ENCODE measurements around the gene PEA15. TPM values are rescaled to one million over a fixed set of nuclear protein-coding genes. Genes with fewer than 3 reads are reported as not detected.
A peak's percentile ranks its signal among the peaks of the same experiment; 100 is the strongest.

Gene PEA15
- total and polyA plus RNA-seq, 4 donors = 76.0 to 261 (median 136) TPM

- no peak overlapping the region for H3K4me3 ChIP-seq
- no peak for TF ChIP-seq CTCF (IDR thresholded peaks at IDR 0.05; ENCODE audit: control extremely low read depth, extremely low read depth)
- no peaks in the 10 kb centered on the region for H3K27me3 ChIP-seq (ENCODE audit: control insufficient read depth in 3 of 3, insufficient read depth in 3 of 3, low read length in 2 of 3)
- DNase-seq = no peak
- H3K36me3 ChIP-seq (ENCODE audit: control insufficient read depth in 4 of 4, insufficient read depth in 4 of 4, low read length in 4 of 4) = peaks cover 18 to 39% (median 33%) of the 10 kb centered on the region in 4 donors
- no peaks in the 10 kb centered on the region for H3K9me3 ChIP-seq (ENCODE audit: control insufficient read depth in 4 of 4, insufficient read depth in 3 of 4, low read length in 3 of 4)
- H3K27ac ChIP-seq (ENCODE audit: low read depth in 1 of 2, low read length in 1 of 2) = no peak overlapping the region
- ATAC-seq (ENCODE audit: insufficient read depth, low FRiP score) = no peak
- H3K4me1 ChIP-seq (ENCODE audit: control insufficient read depth in 5 of 5, insufficient read depth in 5 of 5, low read length in 5 of 5) = peaks cover 0 to 7% (median 0%) of the 10 kb centered on the region in 5 donors
- 93 to 94% methylated on average over 5 of the region's 5 CpGs for WGBS, 2 donors
- H3K9ac ChIP-seq (ENCODE audit: insufficient read depth in 1 of 2, low read length in 2 of 2) = no peak overlapping the region
These were observed 31.6 kb downstream of the PEA15 start for GRCh38 chr1:160236806-160237205.

GRCh38 chr1:160237558-160237957, 32.4 kb downstream of the PEA15 start:
- H3K27me3 ChIP-seq (ENCODE audit: control insufficient read depth in 3 of 3, insufficient read depth in 3 of 3, low read length in 2 of 3) = no peaks in the 10 kb centered on the region
- WGBS, 2 donors = 95 to 100% methylated on average over 2 of the region's 2 CpGs
- no peak for DNase-seq
- no peaks in the 10 kb centered on the region for H3K9me3 ChIP-seq (ENCODE audit: control insufficient read depth in 4 of 4, insufficient read depth in 3 of 4, low read length in 3 of 4)
- no peak overlapping the region for H3K9ac ChIP-seq (ENCODE audit: insufficient read depth in 1 of 2, low read length in 2 of 2)
- no peak overlapping the region for H3K4me3 ChIP-seq
- H3K36me3 ChIP-seq (ENCODE audit: control insufficient read depth in 4 of 4, insufficient read depth in 4 of 4, low read length in 4 of 4) = peaks cover 18 to 40% (median 31%) of the 10 kb centered on the region in 4 donors
- no peak overlapping the region for H3K27ac ChIP-seq (ENCODE audit: low read depth in 1 of 2, low read length in 1 of 2)
- H3K4me1 ChIP-seq (ENCODE audit: control insufficient read depth in 5 of 5, insufficient read depth in 5 of 5, low read length in 5 of 5) = peaks cover 0 to 11% (median 0%) of the 10 kb centered on the region in 5 donors
- no peak for TF ChIP-seq CTCF (IDR thresholded peaks at IDR 0.05; ENCODE audit: control extremely low read depth, extremely low read depth)
- ATAC-seq (ENCODE audit: insufficient read depth, low FRiP score) = no peak

GRCh38 chr1:160238408-160238807, 33.2 kb downstream of the PEA15 start:
- no peak overlapping the region for H3K4me3 ChIP-seq
- DNase-seq (no peak), ATAC-seq (ENCODE audit: insufficient read depth, low FRiP score) (no peak)
- no peaks in the 10 kb centered on the region for H3K27me3 ChIP-seq (ENCODE audit: control insufficient read depth in 3 of 3, insufficient read depth in 3 of 3, low read length in 2 of 3)
- H3K4me1 ChIP-seq (ENCODE audit: control insufficient read depth in 5 of 5, insufficient read depth in 5 of 5, low read length in 5 of 5) = peaks cover 0 to 18% (median 0%) of the 10 kb centered on the region in 5 donors
- H3K9ac ChIP-seq (ENCODE audit: insufficient read depth in 1 of 2, low read length in 2 of 2) = no peak overlapping the region
- H3K36me3 ChIP-seq (ENCODE audit: control insufficient read depth in 4 of 4, insufficient read depth in 4 of 4, low read length in 4 of 4) = peaks cover 21 to 38% (median 31%) of the 10 kb centered on the region in 4 donors
- WGBS, 2 donors = 68 to 84% methylated on average over 5 of the region's 5 CpGs
- H3K27ac ChIP-seq (ENCODE audit: low read depth in 1 of 2, low read length in 1 of 2) = peak overlapping the region in 1 of 2 donors; percentile 45
- TF ChIP-seq CTCF (IDR thresholded peaks at IDR 0.05; ENCODE audit: control extremely low read depth, extremely low read depth) = no peak
- H3K9me3 ChIP-seq (ENCODE audit: control insufficient read depth in 4 of 4, insufficient read depth in 3 of 4, low read length in 3 of 4) = no peaks in the 10 kb centered on the region

Data from lung (tissue), 12 donors.